ENCODE results near the gene OSGIN1.
A peak's percentile ranks its signal among the peaks of the same experiment; 100 is the strongest.

OSGIN1 gene, protein sequence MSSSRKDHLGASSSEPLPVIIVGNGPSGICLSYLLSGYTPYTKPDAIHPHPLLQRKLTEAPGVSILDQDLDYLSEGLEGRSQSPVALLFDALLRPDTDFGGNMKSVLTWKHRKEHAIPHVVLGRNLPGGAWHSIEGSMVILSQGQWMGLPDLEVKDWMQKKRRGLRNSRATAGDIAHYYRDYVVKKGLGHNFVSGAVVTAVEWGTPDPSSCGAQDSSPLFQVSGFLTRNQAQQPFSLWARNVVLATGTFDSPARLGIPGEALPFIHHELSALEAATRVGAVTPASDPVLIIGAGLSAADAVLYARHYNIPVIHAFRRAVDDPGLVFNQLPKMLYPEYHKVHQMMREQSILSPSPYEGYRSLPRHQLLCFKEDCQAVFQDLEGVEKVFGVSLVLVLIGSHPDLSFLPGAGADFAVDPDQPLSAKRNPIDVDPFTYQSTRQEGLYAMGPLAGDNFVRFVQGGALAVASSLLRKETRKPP

DNA sequence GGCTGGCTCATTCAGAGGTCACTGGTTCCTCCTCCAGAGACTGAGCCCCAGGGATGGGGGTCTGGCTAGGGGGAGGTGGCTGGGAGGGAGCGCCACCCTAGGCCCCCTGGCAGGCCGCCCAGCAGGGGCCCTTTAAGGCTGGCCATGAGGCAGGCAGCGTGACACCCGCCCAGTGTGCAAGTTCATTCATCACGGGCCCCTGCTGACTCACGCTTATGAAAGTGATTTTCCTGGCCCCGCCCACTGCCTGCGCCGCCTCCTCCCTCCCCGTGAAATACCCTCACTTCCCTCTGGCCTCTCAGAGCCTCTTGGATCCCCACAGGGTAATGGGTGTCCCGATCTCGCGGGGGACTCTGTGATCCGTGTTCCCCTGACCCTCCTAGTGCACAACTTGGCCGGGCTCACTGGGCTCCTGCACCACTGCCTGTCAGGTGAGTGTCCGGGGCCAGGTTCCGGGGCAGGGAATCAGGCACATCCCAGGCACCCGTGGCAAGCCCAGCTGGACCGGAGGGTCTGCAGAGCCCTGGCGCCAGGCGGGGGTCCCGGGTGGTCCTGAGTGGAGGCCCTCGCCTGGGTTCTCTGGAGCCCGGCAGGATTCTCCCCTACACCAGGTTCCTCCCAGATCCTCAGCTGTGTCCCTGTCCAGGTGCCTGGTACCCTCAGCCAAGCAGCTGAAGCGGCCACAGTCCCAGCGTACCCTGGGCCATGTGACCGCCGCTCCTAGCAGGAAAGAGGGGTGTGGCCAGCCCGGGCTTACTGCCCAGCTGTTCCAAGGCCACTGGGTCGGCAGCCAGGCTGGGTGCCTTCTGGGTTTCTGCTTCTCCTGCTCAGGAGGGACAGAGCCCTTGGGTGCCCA lies at the start of gene OSGIN1:
Gene OSGIN1 (plus strand): TSS at position 301 of the 856 bp plus-strand sequence. CDS start 4,432 bp downstream, outside the sequence.
- peak in 1 of 2 donors; percentile 22 for DNase-seq (ENCODE audit: low read depth in 2 of 2, low spot score in 1 of 2)

DNA sequence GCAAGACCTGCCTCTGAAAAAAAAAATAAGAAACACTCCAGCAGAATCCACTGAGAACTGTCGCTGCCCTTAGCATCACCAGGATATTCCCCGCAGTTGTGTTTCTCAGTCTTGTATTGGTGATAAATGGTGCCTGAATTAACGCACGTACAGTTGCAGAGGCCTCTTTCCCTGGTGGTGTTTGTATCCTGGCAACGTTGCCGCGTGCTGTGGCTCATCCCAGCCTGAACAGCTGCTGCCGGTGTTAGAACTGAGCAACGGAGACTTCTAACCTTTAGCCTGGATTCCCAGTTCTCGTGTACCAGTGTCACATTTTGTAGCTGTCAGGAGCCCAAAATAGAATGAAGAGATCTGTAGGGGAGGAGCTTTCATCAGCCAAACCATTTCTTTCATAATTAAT lies 49.3 kb upstream of the OSGIN1 start:
- DNase-seq (ENCODE audit: low read depth in 2 of 2, low spot score in 1 of 2) = no peak

DNA sequence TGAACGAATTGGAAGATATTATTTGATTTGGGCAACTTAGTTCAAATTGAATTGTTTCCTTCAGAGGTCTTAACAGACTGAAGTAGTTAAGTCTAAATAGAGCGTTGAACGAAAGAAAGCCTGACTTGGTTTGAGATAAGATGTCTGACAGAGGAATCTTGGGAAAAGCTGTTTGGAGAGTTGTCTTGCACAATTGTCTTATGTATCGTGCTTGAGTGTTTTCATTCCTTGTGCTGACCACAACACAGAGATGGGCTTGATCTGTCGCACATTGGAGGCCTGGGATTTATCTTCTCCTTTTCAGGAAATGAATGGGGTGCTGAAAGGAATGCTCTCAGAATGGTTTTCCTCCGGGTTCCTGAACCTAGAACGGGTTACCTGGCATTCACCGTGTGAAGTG lies 46.4 kb upstream of the OSGIN1 start:
- no peak for DNase-seq (ENCODE audit: low read depth in 2 of 2, low spot score in 1 of 2)

DNA sequence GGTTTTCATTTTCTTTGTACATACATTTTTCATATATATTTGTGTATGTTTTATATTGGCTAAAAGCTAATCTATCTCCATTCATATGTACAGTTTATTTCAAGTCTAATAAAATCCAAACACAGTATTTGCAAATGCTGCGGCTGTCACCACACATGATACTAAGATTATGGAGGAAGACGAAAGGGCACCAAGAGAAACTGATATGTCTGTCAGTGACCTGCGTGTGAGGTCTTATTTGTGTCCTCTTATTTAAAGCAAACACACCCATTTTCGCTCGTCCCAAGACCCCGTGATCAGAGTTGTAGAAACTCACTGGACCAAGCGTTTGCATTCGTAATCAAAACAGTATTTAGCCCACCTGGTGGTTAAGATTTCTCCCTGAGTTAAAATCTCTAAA lies 45.9 kb upstream of the OSGIN1 start:
- no peak for DNase-seq (ENCODE audit: low read depth in 2 of 2, low spot score in 1 of 2)

DNA sequence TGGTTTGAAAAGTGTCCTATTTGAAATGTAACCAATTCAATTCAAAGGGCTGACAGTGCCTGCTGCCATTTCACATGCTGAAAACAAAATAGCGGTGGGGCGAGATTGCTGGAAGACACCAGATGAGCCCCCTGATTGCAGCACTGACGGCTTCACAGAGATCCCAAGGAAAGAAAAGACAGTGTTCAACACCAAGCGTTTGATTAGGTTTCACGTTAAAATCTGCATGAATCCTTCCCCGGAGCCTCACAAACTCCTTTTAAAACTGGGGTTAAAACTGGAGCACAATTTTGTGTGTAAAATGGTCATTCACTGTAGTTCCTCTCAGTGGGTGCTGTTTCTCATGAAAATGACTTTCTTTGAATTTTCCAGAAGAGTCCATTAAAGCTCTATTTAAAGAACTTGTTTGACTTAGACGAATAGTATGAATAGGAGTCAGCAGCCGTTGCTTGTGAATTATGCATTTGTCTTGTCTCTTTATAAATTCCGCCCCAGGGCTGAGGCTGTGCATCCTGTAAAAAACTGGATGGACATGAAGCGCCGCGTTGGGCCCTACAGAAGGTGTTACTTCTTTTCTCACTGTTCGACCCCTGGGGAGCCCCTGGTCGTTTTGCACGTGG lies 45.3 kb upstream of the OSGIN1 start:
- no peak for DNase-seq (ENCODE audit: low read depth in 2 of 2, low spot score in 1 of 2)

DNA sequence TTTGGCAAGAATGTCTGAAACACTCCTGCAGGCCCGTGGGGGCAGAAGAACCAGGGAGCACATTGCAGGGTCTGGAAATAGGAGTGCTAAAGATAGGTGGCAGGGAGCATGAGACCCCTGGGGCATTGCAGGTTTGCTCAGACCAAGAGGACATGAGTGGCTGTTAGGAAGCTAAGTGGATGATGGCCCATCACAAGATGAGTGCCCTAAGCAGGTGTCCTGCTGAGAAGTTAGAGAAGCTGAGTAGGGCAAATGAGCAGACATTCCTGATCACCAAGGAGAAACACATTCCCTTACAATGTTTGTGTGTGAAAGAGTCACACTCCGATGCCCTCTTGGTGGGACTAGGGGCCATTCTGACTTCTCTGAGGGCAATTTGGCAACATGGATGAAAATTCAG lies 44.2 kb upstream of the OSGIN1 start:
- no peak for DNase-seq (ENCODE audit: low read depth in 2 of 2, low spot score in 1 of 2)

DNA sequence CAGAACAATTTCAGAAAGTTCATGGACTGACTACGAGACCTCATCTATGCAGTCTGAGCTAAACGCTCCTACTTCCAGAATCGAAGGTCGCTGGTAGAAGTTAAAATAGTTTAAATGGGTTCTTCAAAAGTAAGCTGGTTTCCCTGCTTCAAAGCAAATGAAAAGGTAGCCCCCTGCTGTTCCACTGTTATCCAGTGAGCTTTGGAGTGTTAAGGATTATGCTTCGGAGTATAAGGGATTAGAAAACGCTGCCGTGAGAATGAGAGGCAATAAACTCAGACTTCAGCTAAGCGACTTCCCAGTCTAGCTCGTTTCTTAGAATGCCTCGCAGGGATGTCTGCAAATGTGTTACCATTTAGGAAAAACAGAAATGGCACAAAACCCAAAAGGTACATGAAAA lies 41.8 kb upstream of the OSGIN1 start:
- no peak for DNase-seq (ENCODE audit: low read depth in 2 of 2, low spot score in 1 of 2)

DNA sequence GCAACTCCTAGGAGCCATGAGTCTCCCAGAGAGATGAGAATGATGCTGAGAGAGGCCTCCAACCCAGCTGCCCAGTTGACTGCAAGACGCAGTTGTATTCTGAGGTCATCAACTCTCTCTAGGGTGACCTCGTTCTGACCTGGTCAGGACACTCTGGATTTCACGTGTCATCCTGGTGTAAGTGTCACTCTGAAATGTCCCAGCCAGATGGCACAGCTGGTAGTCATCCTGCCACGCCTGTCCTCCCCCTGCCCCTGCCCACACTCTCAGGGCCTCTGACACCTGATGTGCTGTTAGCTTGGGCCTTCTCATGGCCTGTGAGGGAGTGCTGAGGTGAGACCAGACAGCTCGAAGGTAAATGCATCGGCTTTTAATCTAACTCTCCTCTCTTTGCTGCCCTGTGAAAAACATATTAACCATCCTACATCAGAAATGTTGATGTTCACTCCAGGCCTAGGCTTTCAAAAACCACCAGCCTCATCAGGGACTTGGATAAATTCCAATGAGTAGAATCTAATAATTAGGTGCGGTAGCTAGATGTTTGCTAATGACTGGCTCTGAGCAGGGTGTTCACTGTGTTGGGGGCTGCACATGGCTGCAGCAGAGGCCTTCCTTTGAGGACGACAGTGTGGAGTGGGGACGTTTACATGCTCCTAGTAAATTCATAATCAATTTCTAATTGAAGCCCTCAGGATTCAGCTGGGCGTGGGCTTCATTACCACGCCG lies 40.4 kb upstream of the OSGIN1 start:
- DNase-seq (ENCODE audit: low read depth in 2 of 2, low spot score in 1 of 2) = no peak

DNA sequence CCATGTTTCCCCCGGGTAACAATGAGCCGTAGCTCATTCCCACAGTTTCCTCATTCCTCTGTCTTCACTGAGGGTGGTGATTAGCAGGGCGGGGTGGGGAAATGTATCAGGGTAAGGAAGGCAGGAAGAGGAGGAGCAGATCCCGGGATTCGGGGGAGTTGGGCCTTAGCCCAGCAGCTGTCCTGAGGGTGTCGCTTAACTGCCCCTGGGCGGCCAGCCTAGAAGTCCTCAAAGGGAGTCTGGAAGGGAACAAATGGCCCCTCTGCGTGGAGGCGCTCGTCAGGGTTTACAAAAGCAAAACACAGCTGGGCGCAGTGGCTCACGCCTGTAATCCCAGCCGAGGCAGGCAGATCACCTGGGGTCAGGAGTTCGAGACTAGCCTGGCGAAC lies 39.8 kb upstream of the OSGIN1 start:
- no peak for DNase-seq (ENCODE audit: low read depth in 2 of 2, low spot score in 1 of 2)

DNA sequence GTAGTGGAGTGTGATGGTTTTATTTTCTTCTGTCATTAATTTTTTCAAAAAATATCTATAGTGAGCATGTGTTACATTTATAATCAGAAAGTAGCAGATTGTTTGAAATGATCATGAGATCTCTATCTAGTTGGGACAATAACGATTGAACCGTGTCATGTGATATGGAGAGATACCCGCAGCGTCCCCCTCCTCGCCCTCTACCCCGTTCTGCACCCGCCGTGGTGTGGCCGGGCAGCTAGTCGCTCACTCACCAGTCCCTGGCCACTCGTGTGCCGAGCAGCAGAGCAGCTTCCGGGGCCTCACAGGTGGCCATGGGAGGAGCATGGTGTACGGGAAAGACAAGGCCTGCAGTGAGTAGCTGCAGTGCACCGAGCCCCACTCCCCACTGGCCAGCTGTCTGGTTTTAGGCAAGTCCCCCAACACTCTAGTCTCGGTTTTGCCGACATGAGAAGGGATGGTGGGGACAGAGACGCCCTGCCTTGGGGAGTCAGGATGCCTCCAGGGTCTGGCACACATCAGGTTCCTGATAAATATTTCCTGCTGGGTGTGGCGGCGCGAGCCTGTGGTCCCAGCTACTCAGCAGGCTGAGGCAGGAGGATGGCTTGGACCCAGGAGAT lies 38.8 kb upstream of the OSGIN1 start:
- DNase-seq (ENCODE audit: low read depth in 2 of 2, low spot score in 1 of 2) = no peak

DNA sequence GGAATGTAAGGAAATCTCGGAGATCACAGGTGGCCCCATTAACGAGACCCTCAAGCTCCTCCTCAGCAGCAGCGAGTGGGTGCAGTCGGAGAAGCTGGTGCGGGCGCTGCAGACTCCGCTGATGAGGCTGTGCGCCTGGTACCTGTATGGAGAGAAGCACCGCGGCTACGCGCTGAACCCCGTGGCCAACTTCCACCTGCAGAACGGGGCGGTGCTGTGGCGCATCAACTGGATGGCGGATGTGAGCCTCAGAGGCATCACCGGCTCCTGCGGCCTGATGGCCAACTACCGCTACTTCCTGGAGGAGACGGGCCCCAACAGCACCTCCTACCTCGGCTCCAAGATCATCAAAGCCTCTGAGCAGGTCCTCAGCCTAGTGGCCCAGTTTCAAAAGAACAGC lies 38.0 kb upstream of the OSGIN1 start:
- DNase-seq (ENCODE audit: low read depth in 2 of 2, low spot score in 1 of 2) = no peak

DNA sequence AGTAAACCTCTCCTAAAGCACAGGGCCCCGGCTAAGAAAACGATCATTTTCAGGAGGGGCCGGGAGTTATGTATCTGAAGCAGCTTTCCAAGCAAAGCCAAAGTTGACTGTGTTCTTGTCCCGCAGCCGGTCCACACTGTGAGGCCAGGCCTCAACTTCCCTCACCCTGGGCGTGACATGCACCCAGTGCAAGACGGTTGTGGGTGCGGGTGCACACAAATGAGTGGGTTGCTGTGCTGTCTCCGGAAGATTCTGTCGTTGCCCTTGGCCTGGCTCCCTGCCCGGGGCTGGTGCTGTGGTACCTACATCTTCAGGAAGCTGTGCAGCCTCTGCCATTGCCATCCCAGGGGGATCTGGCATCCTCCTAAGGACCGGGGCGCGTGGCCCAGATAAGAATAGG lies 37.5 kb upstream of the OSGIN1 start:
- no peak for DNase-seq (ENCODE audit: low read depth in 2 of 2, low spot score in 1 of 2)

DNA sequence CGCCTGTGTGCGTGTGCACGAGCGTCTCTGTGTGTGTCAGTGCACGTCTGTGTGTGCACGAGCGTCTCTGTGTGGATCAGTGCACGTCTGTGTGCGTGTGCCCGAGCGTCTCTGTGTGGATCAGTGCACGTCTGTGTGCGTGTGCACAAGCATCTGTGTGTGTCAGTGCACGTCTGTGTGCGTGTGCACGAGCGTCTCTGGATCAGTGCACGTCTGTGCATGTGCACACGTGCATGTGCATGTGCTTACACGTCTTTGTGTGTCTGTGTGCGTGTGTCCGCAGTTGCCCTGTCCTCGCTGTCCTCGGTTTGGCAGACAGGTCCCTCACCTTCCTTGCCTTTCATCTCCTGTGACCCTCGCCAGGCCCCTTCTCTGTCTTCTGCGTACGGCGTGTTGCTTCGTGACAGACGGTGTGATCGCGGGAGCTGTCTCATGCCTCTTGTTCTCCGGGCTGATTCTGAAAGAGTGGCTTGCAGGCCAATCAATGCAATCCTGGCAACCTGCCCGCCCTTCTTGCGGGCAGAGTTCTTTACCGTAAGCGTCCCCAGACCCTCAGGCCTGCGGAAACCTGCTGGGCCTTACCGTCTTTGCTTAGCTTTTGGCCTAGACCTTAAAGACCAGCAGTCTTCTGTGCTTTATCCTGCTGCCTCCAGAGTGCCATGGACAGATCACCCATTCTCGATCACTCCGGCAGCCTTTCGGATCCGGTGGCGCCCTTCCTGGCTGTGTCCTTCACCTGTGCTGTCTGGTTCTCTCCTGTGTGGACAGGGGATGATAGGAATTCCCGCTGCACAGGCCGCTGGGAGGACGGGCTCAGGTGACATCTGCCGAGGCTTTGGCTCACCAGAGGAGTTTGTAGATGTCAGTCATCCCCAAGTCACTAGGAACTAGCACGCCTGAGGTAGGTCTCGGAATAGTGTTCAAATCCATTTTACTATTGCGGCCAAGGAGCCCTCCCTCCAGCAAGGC lies 35.6 kb upstream of the OSGIN1 start:
- DNase-seq (ENCODE audit: low read depth in 2 of 2, low spot score in 1 of 2) = no peak

DNA sequence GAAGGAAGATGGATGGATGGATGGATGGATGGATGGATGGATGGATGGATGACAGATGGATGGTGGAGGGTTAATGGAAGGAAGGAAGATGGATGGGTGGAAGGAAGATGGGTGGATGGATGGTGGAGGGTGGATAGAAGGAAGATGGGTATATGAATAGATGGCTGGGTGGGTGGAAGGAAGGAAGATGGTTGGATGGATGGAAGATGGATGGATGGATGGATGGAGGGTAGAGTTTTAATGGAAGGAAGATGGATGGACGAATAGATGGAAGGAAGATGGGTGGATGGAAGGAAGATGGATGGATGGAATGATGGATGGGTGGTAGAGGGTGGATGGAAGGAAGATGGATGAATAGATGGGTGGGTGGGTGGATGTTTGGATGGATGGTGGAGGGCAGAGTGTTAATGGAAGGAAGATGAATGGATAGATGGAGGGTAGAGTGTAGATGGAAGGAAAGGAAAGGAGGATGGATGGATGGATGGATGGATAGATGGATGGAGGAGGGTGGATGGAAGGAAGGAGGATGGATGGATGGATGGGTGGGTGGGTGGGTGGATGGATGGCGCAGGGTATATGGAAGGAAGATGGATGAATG lies 32.0 kb upstream of the OSGIN1 start:
- no peak for DNase-seq (ENCODE audit: low read depth in 2 of 2, low spot score in 1 of 2)

DNA sequence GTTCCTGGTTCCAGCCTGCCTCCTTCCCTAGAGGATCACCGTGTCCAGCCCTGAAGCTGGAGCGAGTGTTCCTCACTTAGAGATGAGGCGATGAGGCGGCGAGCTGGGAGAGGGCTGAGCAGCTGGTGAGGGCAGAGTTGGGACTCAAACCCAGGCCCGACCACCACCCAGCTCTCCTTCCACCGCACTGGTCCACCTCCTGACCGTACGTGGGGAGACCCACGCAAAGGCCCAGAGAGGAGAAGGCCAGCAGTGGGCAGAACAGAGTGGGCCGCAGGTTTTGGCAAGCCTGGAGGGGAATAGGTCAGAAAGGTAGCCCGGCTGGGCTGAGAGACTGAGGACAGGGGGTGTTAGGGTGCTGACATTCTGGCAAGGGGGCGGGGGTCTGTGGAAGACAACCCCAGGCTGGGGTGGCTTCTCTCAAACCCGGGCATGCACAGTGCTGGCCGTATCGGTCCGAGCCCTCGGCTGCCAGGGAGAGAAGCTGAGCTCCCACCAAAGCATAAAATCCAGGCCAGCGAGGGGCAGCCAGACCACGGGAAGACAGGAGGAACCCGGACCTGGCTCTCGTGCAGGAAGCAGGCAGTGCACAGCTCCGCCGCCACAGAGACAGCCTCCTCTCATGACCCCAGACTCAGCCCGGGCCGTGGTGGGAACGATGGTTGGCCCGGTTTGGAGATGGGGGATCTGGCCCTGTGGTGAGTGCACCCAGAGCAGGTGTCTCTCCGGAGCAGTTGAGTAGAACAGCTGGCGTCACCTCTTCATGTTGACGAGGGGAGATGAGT lies 29.3 kb upstream of the OSGIN1 start:
- no peak for DNase-seq (ENCODE audit: low read depth in 2 of 2, low spot score in 1 of 2)

DNA sequence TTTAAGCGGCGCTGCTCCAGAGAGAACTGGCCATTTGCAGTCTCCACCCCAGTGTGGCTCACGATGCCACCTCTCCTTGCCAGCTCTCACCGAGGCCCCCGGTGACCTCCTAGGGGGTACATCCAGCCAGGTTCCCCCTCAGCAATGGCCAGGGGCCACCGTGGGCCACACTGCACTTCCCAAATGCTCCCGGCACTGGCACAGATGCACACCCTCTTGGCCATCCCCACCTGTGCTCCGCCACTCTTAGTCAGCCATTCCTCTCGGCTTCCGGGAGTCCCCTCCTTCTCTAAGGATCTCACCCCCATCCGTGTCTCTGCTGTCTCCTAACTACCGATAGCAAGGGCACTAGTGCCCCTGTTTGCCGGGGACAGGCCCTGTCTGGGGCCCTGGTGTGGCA lies 28.4 kb upstream of the OSGIN1 start:
- DNase-seq (ENCODE audit: low read depth in 2 of 2, low spot score in 1 of 2) = no peak

DNA sequence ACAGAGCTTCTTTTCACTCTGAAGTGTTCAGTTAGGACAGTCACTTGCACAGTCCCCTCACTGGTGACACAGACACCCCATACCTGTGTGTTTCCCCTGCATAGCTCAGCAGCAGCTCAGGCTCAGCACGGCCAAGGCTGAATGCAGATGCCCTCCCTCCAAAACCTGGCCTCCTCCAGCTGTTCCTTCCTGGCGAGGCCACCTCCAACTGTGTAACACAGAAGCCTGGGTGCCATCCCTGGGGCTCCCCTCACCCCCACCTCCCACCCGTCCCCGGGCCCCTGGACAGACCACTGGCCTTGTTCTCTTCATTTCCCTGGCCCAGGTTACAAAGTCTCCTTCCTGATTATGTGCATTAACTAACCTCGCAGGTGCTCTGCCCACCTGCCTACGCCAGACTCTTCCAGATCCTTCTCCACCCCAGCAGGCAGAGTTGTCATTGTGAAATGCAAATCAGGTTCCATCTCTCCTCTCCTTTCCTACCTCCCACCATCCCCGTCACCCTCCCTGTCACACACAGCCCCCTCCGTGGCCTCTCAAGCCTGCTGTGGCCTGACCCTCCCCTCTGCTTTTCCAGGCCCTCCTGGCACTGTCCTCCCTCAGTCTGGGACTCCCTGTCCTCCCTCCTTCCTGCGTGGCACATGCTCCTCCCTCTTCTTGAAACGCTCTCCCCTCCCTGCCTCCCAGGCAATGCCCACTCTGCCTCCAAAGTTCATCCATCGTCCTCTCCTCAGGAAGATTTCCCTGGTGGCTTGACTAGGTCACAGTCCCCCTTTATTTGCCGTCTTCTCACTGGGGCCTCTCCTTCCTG lies 27.7 kb upstream of the OSGIN1 start:
- DNase-seq (ENCODE audit: low read depth in 2 of 2, low spot score in 1 of 2) = no peak

Measured in stimulated activated CD8-positive, alpha-beta memory T cell treated with anti-CD3 and anti-CD28 coated beads, Interleukin-4, amount 100 ng/mL, for 1 hour (primary cell).